Measurements from ENCODE around the gene RNF144B. TPM values are rescaled to one million over a fixed set of nuclear protein-coding genes. Genes with fewer than 3 reads are reported as not detected.

RNF144B gene
- total RNA-seq, 1 donor: 0.54 TPM

DNA sequence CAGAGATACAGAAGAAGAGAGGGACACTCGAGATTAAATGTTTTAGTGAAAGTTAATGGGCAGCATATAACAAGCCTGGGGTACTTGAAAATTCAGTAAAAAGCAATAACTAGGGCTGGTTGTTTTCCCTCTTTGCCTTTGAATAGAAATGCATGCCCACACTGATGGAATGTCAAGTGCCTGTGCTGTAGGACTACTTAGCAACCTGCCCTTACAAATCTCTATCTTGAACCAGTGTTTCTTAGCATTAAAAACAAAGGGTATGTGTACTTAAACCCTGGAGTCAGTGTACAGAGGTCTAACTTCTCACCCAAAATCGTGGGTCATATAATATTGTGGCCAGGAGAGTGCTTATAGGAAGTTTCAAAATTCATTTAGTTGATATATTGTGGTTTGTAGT, 37.1 kb downstream of the RNF144B start:
- TF ChIP-seq CTCF (IDR thresholded peaks at IDR 0.05; ENCODE audit: insufficient read depth, low read length): no peak
- H3K4me3 ChIP-seq (ENCODE audit: low read depth, low read length): no peak overlapping the region
- no peak for DNase-seq (ENCODE audit: low read depth)

GRCh38 chr6:18425218-18425617, 38.1 kb downstream of the RNF144B start:
- H3K4me3 ChIP-seq (ENCODE audit: low read depth, low read length): no peak overlapping the region
- TF ChIP-seq CTCF (IDR thresholded peaks at IDR 0.05; ENCODE audit: insufficient read depth, low read length): no peak
- DNase-seq (ENCODE audit: low read depth): no peak

DNA sequence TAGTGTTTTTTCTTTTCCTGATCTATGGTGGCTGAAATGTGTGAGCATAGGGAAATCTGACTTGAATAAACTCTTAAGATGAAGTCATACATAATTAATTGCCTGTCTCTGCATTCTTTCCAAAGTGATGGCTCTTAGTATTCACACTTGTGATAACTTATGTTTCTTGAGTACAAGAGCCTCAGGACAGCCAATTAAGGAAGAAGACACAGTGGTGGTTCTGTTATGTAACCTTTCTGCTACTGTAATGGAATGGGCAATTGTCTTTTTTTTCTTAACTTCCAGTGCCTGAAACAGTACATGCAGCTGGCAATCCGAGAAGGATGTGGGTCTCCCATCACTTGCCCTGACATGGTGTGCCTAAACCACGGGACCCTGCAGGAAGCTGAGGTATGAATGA, 40.1 kb downstream of the RNF144B start:
- no peak for TF ChIP-seq CTCF (IDR thresholded peaks at IDR 0.05; ENCODE audit: insufficient read depth, low read length)
- H3K4me3 ChIP-seq (ENCODE audit: low read depth, low read length): no peak overlapping the region
- DNase-seq (ENCODE audit: low read depth): no peak

DNA sequence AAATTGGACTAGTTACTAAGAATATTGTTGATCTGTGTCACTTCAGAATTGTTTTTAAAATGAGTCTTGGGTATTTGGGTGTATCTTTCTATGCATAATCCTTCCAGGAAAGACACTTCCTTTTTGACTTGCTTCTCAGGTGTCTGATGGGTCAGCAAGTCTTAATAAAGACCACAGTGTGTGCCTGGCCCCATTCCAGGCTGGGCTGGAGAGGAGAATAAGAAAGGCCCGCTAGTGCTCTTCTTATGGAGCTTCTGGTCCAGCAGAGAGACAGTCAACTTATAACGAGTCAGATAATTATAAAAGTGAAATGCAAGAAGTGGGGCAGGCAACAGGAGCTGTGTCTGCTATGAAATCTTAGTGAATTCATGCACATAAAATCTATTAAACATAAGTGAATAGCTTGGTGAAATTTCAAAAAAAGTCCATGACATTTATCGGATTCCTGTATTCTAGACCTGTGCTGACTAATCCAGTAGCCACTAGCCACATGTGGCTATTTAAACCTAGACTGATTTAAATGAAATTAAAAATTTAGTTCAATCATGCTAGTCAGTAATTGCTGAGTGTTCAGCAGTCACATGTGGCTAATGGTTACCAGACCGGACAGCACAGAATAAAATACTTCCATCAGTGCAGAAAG, 42.6 kb downstream of the RNF144B start:
- no peak for DNase-seq (ENCODE audit: low read depth)
- no peak overlapping the region for H3K4me3 ChIP-seq (ENCODE audit: low read depth, low read length)
- no peak for TF ChIP-seq CTCF (IDR thresholded peaks at IDR 0.05; ENCODE audit: insufficient read depth, low read length)

DNA sequence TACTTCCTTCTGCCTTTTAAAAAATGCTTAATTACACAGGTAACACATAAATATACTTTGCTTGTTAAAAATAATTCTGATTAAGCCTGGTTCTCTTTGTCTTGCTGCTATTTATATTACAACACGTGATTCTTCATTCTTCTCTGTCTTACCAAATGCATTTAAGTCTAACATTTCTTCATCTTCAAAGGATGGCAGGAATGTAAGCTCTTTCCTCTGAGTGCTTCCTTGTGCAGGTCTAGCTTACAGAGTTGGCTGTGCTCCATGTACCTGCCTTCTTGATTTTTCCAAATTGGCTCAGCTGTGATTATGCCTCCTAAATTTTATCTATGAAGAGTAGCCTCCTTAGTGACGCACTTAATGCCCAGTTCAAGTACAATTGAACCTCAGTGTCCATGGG, 44.4 kb downstream of the RNF144B start:
- no peak for TF ChIP-seq CTCF (IDR thresholded peaks at IDR 0.05; ENCODE audit: insufficient read depth, low read length)
- no peak for DNase-seq (ENCODE audit: low read depth)
- H3K4me3 ChIP-seq (ENCODE audit: low read depth, low read length): no peak overlapping the region

- DNase-seq (ENCODE audit: low read depth): peak; percentile 40
- H3K4me3 ChIP-seq (ENCODE audit: low read depth, low read length): no peak overlapping the region
- TF ChIP-seq CTCF (IDR thresholded peaks at IDR 0.05; ENCODE audit: insufficient read depth, low read length): no peak
These were observed 45.0 kb downstream of the RNF144B start for GRCh38 chr6:18432180-18432579.

GRCh38 chr6:18432619-18433018, 45.5 kb downstream of the RNF144B start:
- TF ChIP-seq CTCF (IDR thresholded peaks at IDR 0.05; ENCODE audit: insufficient read depth, low read length): no peak
- no peak for DNase-seq (ENCODE audit: low read depth)
- no peak overlapping the region for H3K4me3 ChIP-seq (ENCODE audit: low read depth, low read length)

Measured in fibroblast of the aortic adventitia (primary cell).